Suprapubic skin (tissue), 4 donors: ENCODE data around the gene RASA3. TPM values are rescaled to one million over a fixed set of nuclear protein-coding genes. Genes with fewer than 3 reads are reported as not detected.
"Not testable (repeated sequence)": the region's sequence is repeated elsewhere in the genome, so short reads cannot be mapped to it uniquely, and the experiment has no call there.

Experiments
- DNase-seq, 2 donors: peaks; one replicate each; pipeline ENCODE4 v3.0.0-alpha.2; 2019; ENCODE audit warnings: low spot score in 2 of 2
- H3K27ac ChIP-seq: fragments of 200-600 bp; sonication (generic); one replicate; pipeline ENCODE4 v1.5.1; 2019
- H3K27me3 ChIP-seq: fragments of 200-600 bp; sonication (generic); one replicate; pipeline ENCODE4 v1.5.1; 2019
- H3K36me3 ChIP-seq: fragments of 200-600 bp; sonication (generic); one replicate; pipeline ENCODE4 v1.5.1; 2019
- H3K4me1 ChIP-seq: fragments of 200-600 bp; sonication (generic); one replicate; pipeline ENCODE4 v1.5.1; 2019
- H3K4me3 ChIP-seq: fragments of 200-600 bp; sonication (generic); one replicate; pipeline ENCODE4 v1.5.1; 2019; ENCODE audit warnings: mild to moderate bottlenecking
- H3K9me3 ChIP-seq: fragments of 200-600 bp; sonication (generic); one replicate; pipeline ENCODE4 v1.5.1; 2019
- EP300 ChIP-seq: sonication (generic); formaldehyde crosslinking; IDR thresholded peaks from one replicate; pipeline ENCODE4 v1.6.1; 2017; ENCODE audit warnings: antibody characterized with exemption
- POLR2A ChIP-seq, 2 donors: fragments of 450-650 bp; IDR thresholded peaks; one replicate each; pipeline ENCODE4 v1.6.1; 2017; ENCODE audit warnings: antibody characterized with exemption in 2 of 2, mild to moderate bottlenecking in 2 of 2, moderate library complexity in 2 of 2
- POLR2AphosphoS5 ChIP-seq, 3 donors: sonication (generic); formaldehyde crosslinking; IDR thresholded peaks; one replicate each; pipeline ENCODE4 v1.6.1; 2017; ENCODE audit warnings: antibody characterized with exemption in 3 of 3
- WGBS: methylation state at CpG from one replicate; pipeline ENCODE4 v1.1.5; 2018; 5-methylcytosine and 5-hydroxymethylcytosine counted together
- total RNA-seq, 4 donors: library from RNA; depleted of rRNA; stranded (reverse); fragments of >200 nt; gene quantifications; one replicate each; pipeline ENCODE4 v1.1.0, GENCODE V29; 2016
- TF ChIP-seq, protein P1 (sequence below), 2 donors: fragments of 200-600 bp in 1 of 2; fragments of 450-650 bp in 1 of 2; sonication (generic) in 1 of 2; IDR thresholded peaks; one replicate each; pipeline ENCODE4 v1.5.1; 2016 to 2019; ENCODE audit warnings: antibody characterized with exemption in 2 of 2, mild to moderate bottlenecking in 1 of 2, moderate library complexity in 1 of 2

RASA3 gene
- total RNA-seq, 4 donors from 2014 or later, result 15.3 to 37.1 (median 16.4) TPM

DNA sequence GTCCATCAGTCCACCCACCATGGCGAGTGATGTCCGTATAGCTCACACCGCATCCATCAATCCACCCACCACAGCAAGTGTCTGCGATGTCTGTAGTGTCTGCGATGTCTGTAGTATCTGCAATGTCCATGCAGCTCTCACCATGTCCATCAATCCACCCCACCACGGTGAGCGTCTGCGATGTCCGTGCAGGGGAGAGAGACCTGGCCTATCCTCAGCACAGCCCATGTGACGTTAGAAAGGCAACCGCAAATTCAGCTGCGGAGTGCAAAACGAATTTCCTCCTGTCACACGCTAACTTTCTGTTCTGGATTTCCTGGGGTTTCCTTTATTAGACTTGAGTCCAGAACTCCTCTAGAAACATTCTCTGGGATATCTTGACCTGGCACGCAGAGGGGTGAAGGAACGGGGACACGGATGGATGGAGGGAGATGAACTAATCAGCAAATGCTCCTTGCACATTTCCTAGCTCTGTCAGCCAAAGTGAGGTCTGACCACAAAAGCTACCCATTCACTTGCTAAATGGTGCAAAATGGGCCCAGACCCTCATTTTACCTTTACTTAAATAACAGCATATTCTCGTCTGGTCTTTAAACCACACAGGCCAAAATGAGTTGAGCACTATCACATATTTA, 18.3 kb downstream of the RASA3 start:
- no peaks in the 10 kb centered on the region for H3K36me3 ChIP-seq
- H3K4me3 ChIP-seq, result no peak overlapping the region
- 91% methylated on average over 18 of the region's 18 CpGs for WGBS
- DNase-seq, result peak in 1 of 2 donors; percentile 28
- no peaks in the 10 kb centered on the region for H3K27me3 ChIP-seq
- H3K9me3 ChIP-seq, result no peaks in the 10 kb centered on the region
- H3K27ac ChIP-seq, result no peak overlapping the region
- TF ChIP-seq POLR2A (IDR thresholded peaks at IDR 0.05) (no peak), POLR2AphosphoS5 (IDR thresholded peaks at IDR 0.05) (no peak), EP300 (no peak)
- TF ChIP-seq, protein P1, sequence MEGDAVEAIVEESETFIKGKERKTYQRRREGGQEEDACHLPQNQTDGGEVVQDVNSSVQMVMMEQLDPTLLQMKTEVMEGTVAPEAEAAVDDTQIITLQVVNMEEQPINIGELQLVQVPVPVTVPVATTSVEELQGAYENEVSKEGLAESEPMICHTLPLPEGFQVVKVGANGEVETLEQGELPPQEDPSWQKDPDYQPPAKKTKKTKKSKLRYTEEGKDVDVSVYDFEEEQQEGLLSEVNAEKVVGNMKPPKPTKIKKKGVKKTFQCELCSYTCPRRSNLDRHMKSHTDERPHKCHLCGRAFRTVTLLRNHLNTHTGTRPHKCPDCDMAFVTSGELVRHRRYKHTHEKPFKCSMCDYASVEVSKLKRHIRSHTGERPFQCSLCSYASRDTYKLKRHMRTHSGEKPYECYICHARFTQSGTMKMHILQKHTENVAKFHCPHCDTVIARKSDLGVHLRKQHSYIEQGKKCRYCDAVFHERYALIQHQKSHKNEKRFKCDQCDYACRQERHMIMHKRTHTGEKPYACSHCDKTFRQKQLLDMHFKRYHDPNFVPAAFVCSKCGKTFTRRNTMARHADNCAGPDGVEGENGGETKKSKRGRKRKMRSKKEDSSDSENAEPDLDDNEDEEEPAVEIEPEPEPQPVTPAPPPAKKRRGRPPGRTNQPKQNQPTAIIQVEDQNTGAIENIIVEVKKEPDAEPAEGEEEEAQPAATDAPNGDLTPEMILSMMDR (IDR thresholded peaks at IDR 0.05), result no peak
- H3K4me1 ChIP-seq, result peaks cover 26% of the 10 kb centered on the region

DNA sequence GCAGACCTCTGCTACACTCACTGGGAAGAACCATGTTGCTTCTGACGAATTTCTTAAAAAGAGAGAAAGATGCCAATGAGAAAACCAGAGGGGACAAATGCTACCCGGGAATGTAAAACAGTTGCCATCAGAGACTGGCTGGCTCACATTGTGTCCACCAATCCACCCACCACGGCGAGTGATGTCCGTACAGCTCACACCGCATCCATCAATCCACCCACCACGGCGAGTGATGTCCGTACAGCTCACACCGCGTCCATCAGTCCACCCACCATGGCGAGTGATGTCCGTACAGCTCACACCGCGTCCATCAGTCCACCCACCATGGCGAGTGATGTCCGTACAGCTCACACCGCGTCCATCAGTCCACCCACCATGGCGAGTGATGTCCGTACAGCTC, 19.0 kb downstream of the RASA3 start:
- WGBS, result 93% methylated on average over 11 of the region's 21 CpGs
- DNase-seq, result peak in 1 of 2 donors; percentile 42
- not testable (repeated sequence) for H3K9me3 ChIP-seq, H3K4me3 ChIP-seq, H3K27me3 ChIP-seq, H3K36me3 ChIP-seq, H3K27ac ChIP-seq
- H3K4me1 ChIP-seq, result peaks cover 20% of the 10 kb centered on the region

DNA sequence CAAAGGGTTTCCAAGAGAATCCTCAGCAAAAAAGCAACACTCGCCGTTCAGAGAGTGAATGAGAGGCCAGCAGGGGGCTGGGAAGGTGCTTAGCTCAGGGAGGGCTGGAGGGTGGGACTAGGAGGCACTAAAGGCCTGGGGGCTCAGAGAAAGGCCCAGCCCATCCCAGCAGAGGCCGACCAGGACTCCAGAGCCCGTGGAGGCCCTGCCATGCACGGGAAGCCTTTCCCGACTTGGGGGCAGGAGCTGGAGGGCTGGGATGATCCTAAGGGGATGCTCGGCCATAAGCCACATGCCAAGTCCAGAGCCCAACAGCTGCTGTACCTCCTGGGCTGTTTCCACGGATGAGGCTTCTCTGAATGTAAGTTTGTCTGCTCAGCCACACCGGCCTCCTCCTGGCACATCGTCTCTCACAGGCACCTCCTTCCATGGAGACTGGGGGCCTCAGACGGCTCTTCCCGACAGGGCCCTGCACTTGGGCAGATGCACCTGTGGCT, 19.5 kb downstream of the RASA3 start:
- Histone ChIP-seq H3K27ac (no peak overlapping the region), H3K4me1 (peaks cover 20% of the 10 kb centered on the region), H3K4me3 (no peak overlapping the region), H3K36me3 (no peaks in the 10 kb centered on the region), H3K9me3 (no peaks in the 10 kb centered on the region), H3K27me3 (no peaks in the 10 kb centered on the region)
- TF ChIP-seq POLR2A (IDR thresholded peaks at IDR 0.05), result no peak
- TF ChIP-seq EP300, result no peak
- TF ChIP-seq, protein P1 (IDR thresholded peaks at IDR 0.05), result no peak
- TF ChIP-seq POLR2AphosphoS5 (IDR thresholded peaks at IDR 0.05), result no peak
- DNase-seq, result peak in 1 of 2 donors; percentile 48
- WGBS, result 81% methylated on average over 12 of the region's 12 CpGs

DNA sequence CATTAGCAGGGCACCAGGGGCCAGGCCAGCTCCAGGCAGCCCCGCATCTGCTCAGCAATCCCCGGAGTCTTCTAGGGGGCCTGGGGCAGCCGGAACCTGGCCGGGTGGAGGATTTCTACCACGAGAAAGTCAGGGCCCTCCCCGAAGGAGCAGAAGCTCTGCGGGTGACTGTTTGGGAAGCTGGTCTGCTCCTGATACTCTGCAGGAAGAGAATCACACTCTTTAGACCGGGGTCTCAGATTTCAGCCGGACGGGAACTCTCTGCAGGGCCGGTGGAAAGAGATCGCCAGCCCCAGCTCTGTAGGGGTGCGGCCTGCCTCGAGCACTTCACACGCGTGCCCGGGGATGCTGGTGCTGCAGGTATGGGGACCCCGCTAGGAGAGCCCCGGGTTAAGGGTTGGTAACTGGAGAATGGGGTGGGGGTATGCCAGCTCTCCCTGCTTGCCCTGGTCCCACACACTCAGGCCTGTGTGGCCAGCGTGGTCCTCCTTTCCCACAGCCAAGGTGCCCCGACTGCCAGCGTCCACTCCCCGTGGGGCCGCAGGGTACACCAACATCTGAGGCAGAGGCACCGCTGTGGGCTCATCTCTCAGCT, 20.1 kb downstream of the RASA3 start:
- 84% methylated on average over 24 of the region's 25 CpGs for WGBS
- Histone ChIP-seq H3K27me3 (no peaks in the 10 kb centered on the region), H3K4me3 (no peak overlapping the region), H3K9me3 (no peaks in the 10 kb centered on the region), H3K27ac (no peak overlapping the region), H3K36me3 (no peaks in the 10 kb centered on the region), H3K4me1 (peaks cover 20% of the 10 kb centered on the region)
- peak in 1 of 2 donors; percentile 55 for DNase-seq
- TF ChIP-seq EP300 (no peak), POLR2A (IDR thresholded peaks at IDR 0.05) (no peak), POLR2AphosphoS5 (IDR thresholded peaks at IDR 0.05) (no peak)
- TF ChIP-seq, protein P1 (IDR thresholded peaks at IDR 0.05), result no peak

DNA sequence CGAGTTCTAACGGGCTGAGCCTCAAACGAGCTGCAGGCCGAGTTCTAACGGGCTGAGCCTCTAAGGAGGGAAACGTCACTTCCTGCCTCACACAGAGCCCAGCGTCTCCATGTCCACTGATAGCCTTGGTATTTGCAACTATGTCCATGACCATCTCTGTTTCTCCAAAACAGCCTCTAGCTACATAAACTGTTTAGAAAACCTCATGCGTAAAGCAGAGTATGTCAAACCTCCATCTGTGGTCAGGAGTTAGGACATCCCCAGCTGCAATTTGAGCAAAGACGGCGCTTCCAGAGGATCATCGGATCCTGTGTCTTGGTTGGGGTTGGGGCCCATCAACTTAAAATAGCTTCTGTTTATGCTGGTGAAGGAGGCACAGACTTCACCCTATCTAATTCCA, 20.8 kb downstream of the RASA3 start:
- Histone ChIP-seq H3K4me1 (peaks cover 20% of the 10 kb centered on the region), H3K4me3 (no peak overlapping the region), H3K9me3 (no peaks in the 10 kb centered on the region), H3K27ac (no peak overlapping the region), H3K36me3 (no peaks in the 10 kb centered on the region), H3K27me3 (no peaks in the 10 kb centered on the region)
- peak in 1 of 2 donors; percentile 16 for DNase-seq
- TF ChIP-seq POLR2A (IDR thresholded peaks at IDR 0.05) (no peak), EP300 (no peak), POLR2AphosphoS5 (IDR thresholded peaks at IDR 0.05) (no peak)
- TF ChIP-seq, protein P1 (IDR thresholded peaks at IDR 0.05), result no peak
- 81% methylated on average over 5 of the region's 11 CpGs for WGBS

DNA sequence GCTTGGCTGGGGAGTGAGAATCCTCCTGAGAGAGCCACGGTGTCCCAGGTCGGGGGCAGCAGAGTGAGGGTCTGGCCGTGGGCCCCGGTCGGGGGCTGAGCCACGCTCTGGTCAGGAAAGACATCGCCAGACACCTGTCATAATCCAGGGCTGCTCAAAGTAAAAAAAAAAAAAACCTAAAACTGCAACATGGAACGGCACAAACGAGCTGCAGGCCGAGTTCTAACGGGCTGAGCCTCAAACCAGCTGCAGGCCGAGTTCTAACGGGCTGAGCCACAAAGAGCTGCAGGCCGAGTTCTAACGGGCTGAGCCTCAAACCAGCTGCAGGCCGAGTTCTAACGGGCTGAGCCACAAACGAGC, 21.6 kb downstream of the RASA3 start:
- H3K27ac ChIP-seq, H3K36me3 ChIP-seq, H3K9me3 ChIP-seq, DNase-seq, H3K27me3 ChIP-seq, H3K4me3 ChIP-seq: not testable (repeated sequence)
- WGBS, result 59% methylated on average over 13 of the region's 18 CpGs
- peaks cover 20% of the 10 kb centered on the region for H3K4me1 ChIP-seq
